ENCODE results near the gene ERVFRD-1.

The ERVFRD-1 gene

DNA sequence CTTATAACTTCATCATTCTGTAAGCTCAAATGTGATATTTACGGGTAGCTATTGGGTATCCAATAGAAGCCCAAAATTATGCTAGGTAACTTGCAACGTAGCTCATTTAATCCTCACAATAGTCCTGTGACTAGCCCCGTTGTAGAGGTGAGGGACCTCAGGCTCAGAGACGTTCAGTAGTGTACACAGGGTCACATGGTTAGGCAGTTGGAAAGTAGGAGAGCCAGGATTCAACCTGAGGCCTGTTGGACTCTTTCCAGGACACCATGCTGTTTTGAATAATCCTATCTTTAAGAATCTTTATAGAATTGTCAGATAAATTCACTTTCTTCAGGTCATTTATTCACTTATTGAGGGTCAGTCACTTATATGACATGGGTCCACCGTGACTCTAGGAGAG, 58.2 kb downstream of the ERVFRD-1 start:
- TF ChIP-seq CTCF (IDR thresholded peaks at IDR 0.05; ENCODE audit: low read depth, low read length) = no peak

More for the DNA sequence above, 58.2 kb downstream of the ERVFRD-1 start:
- H3K4me3 ChIP-seq (ENCODE audit: low read depth, low read length) = no peak overlapping the region
